Amniotic epithelial cell (primary cell): ENCODE results near the gene PCDHA2.
"Not testable (repeated sequence)": the region's sequence is repeated elsewhere in the genome, so short reads cannot be mapped to it uniquely, and the experiment has no call there.

Source experiments
- DNase-seq: peaks from one replicate; pipeline ENCODE4 v3.0.0-alpha.2; 2010; ENCODE audit warnings: low read depth

The PCDHA2 gene

GRCh38 chr5:140794595-140795258 is at the start of gene PCDHA2:
TSS of gene PCDHA2 (plus strand) at chr5:140794852.
- no peak for DNase-seq

- no peak for DNase-seq
These were observed 41.1 kb upstream of the PCDHA2 start for GRCh38 chr5:140753561-140753960.

GRCh38 chr5:140764177-140764973 is 30.3 kb upstream of the PCDHA2 start:
- DNase-seq = no peak

GRCh38 chr5:140767444-140767843 is 27.2 kb upstream of the PCDHA2 start:
- DNase-seq = no peak

GRCh38 chr5:140780512-140780911 is 14.1 kb upstream of the PCDHA2 start:
- DNase-seq = no peak

- no peak for DNase-seq
These were observed 8.6 kb upstream of the PCDHA2 start, which contains the start of gene PCDHA1 for GRCh38 chr5:140785905-140786686. TSS of gene PCDHA1 (plus strand) at chr5:140786140.

GRCh38 chr5:140787422-140787821 is 7.2 kb upstream of the PCDHA2 start:
- not testable (repeated sequence) for DNase-seq

- not testable (repeated sequence) for DNase-seq
These were observed 6.7 kb upstream of the PCDHA2 start for GRCh38 chr5:140787849-140788504.

- no peak for DNase-seq
These were observed 3.6 kb upstream of the PCDHA2 start for GRCh38 chr5:140791089-140791488.

GRCh38 chr5:140795259-140795641 is 598 bp downstream of the PCDHA2 start:
- DNase-seq = no peak

- not testable (repeated sequence) for DNase-seq
These were observed 1.5 kb downstream of the PCDHA2 start for GRCh38 chr5:140796072-140796717.

GRCh38 chr5:140796718-140797095 is 2.1 kb downstream of the PCDHA2 start:
- DNase-seq = no peak

GRCh38 chr5:140800816-140801493 is 6.3 kb downstream of the PCDHA2 start, which contains the start of gene PCDHA3:
TSS of gene PCDHA3 (plus strand) at chr5:140801057.
- DNase-seq = peak; percentile 7

GRCh38 chr5:140801494-140801841 is 6.8 kb downstream of the PCDHA2 start:
- DNase-seq = no peak

GRCh38 chr5:140802381-140802780 is 7.7 kb downstream of the PCDHA2 start:
- not testable (repeated sequence) for DNase-seq

GRCh38 chr5:140802781-140803271 is 8.2 kb downstream of the PCDHA2 start:
- no peak for DNase-seq

- peak; percentile 2 for DNase-seq
These were observed 12.5 kb downstream of the PCDHA2 start, which contains the start of gene PCDHA4 for GRCh38 chr5:140806834-140807775. TSS of gene PCDHA4 (plus strand) at chr5:140807068.

- not testable (repeated sequence) for DNase-seq
These were observed 13.7 kb downstream of the PCDHA2 start for GRCh38 chr5:140808241-140808888.

- DNase-seq = no peak
These were observed 14.2 kb downstream of the PCDHA2 start for GRCh38 chr5:140808889-140809291.
